Stimulated activated CD4-positive, alpha-beta T cell treated with anti-CD3 and anti-CD28 coated beads, Interleukin-1b, Interleukin-23, amount 100 ng/mL, for 1 hour (primary cell): ENCODE data around the gene PPP2R3A.

ENCODE experiments used
- DNase-seq, 2 donors: peaks; one replicate each; pipeline ENCODE4 v3.0.0-alpha.2; 2020; ENCODE audit warnings: low read depth in 2 of 2

The PPP2R3A gene

DNA sequence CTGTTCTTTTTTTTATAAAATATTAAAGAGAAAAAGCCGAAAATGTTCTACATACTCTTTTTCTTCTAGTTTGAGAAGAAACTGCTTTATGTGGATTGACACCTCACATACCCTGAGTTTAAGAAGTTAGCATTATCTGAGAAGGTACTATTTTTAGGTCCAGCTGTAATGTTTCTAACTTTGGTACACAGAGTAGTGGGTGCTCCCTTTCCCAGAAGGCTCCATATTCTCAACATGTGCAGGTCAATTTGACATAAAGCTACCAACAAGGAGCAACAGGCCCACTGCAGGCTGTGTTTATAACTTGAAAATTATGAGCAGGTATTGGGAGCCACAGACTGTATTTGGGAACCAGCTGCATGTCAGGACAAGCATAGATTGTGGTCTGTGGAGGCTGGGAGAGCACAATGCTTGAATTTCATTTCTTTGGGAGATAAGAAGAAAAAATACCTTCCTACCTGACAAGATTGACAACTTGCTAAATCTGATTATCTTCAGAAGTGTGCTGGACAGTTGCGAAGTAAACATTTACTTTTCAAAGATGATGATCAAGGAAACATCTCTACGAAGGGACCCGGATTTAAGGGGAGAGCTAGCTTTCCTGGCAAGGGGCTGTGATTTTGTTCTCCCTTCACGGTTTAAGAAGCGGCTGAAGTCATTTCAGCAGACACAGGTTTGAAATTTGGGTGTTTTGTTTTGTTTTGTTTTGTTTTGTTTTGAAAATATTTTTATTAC, 57.2 kb downstream of the PPP2R3A start:
- DNase-seq, result no peak

DNA sequence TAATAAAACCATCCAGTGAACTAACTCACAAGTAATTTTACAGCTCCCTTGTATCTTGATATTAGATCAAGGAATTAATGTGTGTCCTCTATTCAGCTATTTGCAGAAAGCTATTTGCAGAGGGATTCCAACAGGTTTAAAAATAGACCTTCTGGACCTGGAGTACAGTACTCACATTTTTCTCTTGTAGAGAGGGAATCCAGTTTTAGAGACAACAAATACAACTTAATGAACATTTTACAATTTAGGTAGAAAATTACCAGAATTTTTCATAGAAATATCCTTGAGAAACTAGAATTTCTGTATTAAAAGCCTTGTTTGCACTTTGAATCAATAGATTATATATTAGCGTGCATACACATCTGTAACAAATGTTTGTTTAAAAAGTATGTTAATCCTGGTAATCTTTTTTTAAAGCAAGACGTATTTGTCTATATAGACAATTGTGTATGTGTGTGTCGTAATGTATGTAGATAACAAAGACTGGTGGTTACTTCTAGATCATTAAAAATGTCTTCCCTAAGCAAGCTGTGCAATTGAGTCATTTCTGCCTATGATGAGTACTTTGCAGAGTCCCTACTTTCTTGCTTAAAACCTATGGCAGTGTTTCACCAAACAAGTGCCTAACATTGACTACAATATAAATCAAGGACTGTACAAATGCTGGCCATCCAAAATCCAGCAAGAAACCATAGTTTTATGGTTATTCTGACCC, 57.9 kb downstream of the PPP2R3A start:
- no peak for DNase-seq

- no peak for DNase-seq
Observed at GRCh38 chr3:136036306-136036705, 70.8 kb downstream of the PPP2R3A start.

GRCh38 chr3:136038668-136039067, 73.1 kb downstream of the PPP2R3A start:
- DNase-seq, result no peak

- no peak for DNase-seq
Observed at GRCh38 chr3:136042608-136043221, 77.2 kb downstream of the PPP2R3A start.

DNA sequence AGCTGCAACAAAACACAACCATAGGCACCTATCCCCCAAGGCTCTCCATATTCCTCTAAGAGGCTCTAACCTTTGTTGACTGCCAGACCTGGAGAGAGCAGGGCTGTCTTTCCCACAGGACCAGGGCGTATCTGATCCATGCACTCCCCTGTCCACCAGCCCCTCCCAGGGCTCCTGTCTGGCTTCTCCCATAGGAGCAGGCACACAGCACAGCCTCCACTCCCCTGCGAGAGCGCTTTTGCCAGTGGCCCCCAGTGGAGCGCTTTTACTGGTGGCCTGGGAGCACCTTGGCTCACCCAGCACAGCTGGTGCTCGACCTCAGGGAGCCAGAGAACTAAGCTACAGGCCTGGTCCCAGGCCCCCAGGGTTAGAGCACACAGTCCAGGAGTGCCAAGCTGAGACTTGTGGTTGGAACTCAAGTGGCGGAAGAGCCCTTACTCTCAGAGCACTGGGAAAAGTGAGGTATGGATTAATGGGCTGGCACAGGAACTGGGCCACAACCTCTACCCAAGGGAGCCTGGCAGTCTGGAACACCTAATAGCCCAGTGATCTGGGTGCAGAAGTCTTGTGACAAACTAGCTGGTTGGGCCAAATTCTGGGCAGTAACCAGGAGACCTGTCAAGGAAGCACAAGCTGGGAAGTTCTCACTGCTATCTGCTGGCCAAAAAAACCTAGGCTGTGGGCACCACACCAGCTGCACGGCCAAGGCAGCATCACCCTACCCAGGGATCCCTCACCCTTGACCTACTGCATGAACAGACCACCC, 79.6 kb downstream of the PPP2R3A start:
- DNase-seq, result no peak

GRCh38 chr3:136048068-136048467, 82.5 kb downstream of the PPP2R3A start:
- no peak for DNase-seq

- no peak for DNase-seq
Observed at GRCh38 chr3:136050250-136050649, 84.7 kb downstream of the PPP2R3A start.

- DNase-seq, result no peak
Observed at GRCh38 chr3:136055491-136055890, 90.0 kb downstream of the PPP2R3A start.

- no peak for DNase-seq
Observed at GRCh38 chr3:136067211-136067610, 101.7 kb downstream of the PPP2R3A start.

GRCh38 chr3:136068708-136069107, 103.2 kb downstream of the PPP2R3A start:
- no peak for DNase-seq

DNA sequence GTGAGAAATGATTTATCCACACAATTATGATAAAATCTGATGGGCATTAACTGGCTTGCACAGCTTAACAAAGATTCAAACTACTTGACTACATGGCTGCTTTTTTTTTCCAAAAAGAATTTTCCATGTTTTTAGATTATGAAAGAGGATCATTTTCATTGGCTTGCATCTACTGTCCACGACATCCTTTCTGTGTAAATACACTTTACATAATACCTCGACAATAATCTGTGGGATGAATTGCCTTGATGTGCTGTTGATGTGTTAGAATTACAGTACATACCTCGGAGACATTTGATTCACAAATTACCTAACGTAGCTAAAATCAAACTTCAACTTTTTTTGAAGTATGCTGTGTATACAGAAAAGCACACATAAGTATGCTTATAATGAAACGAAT, 104.4 kb downstream of the PPP2R3A start:
- no peak for DNase-seq

- no peak for DNase-seq
Observed at GRCh38 chr3:136070334-136070733, 104.8 kb downstream of the PPP2R3A start.

- no peak for DNase-seq
Observed at GRCh38 chr3:136070953-136071949, 105.7 kb downstream of the PPP2R3A start.

- DNase-seq, result no peak
Observed at GRCh38 chr3:136074546-136075170, 109.1 kb downstream of the PPP2R3A start.

DNA sequence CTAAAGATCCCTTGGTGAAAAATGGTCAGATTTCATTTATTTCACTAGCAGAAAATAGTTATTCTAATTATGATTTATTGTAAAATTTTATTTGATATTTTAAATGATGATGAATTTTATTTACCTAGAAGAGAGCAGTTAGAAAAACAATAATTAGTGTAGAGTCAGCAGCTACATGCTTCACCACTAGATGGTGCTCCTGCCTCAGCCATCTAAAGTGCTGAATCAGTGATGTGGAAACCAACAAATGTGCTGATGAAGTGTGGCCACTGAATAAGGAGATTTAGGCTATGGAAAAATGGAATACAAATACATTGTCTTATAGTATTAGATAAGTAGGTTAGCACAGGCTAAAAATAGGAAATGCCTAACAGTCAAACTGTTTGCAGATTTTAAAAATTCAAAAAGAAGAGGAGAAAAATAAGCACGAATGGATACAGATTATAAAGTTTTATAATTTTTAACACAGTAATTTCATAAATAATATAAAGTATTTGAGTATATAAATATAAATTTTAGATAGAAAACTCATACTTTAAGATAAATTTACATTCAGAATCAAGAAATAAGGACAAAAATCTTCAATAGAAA, 109.8 kb downstream of the PPP2R3A start:
- DNase-seq, result peak; percentile 46 to 53

GRCh38 chr3:136075811-136076210, 110.3 kb downstream of the PPP2R3A start:
- no peak for DNase-seq

DNA sequence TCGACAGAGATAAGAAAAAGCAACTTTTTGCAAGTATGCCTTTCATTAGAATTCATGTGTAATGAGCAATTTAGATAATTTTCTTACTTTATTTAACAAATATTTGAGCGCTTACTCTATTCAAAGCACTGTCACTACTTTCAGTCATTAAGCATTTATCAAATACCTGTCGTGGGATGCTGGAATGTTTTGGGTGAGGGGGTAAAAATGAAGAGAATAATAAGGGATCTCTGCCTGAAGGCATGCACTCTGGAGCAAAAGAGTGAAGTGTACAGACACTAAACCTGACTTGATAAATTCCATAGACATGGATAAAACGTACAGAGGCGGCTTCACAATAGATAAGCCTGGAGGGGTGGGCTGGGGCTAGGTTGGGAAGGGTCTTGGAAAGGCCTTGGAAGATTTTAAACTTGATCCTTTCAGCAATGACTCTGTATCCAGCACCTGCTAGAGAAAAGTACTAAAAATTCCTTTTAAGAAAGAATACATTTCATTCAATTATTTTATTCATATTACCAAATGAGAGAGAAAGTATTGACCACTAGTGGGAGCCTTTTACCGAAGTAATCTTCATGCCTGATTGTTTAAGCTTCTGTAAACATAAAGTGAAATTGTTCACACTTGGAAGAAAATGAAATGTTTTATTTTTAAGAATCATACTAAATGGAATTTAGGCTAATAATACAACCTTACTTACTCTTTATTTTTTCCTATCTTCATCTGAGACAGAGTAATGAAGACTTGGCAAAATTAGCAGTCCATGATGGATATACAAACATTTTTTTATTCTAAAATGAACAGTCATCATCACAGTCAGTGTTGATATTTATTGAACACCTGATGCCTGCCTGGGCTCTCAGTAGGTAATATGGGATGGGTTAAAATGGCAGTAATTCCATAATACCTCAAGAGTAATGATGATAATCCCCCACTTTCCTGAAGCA, 113.2 kb downstream of the PPP2R3A start:
- no peak for DNase-seq
